HCT116 (cell line): ENCODE measurements around the gene C1QTNF4. TPM values are rescaled to one million over a fixed set of nuclear protein-coding genes. Genes with fewer than 3 reads are reported as not detected.
"Not testable (repeated sequence)": the region's sequence is repeated elsewhere in the genome, so short reads cannot be mapped to it uniquely, and the experiment has no call there.

Experiments
- ATAC-seq: fragments of 200-7000 bp; cut with Tn5 transposase; 2 replicates; pipeline ENCODE4 v1.9.1; 2020; ENCODE audit warnings: mild to moderate bottlenecking, moderate library complexity
- BruUV-seq: library from RNA; stranded (reverse); fragments of 400-500 nt; replicated peaks from 2 replicates; lab custom pipeline; 2021; lab: Mats Ljungman, UMichigan
- CTCF ChIA-PET: fragments of 300-600 bp; sonication (Branson Sonifier 250); formaldehyde crosslinking; loops from one replicate; lab custom pipeline; 2021; ENCODE audit warnings: antibody characterized with exemption; lab: Charles Lee
- POLR2A ChIA-PET: fragments of 300-600, 350-600 bp; sonication (Branson Sonifier 250); formaldehyde crosslinking; loops from one replicate; lab custom pipeline; 2021; ENCODE audit warnings: antibody characterized with exemption; lab: Charles Lee
- RAD21 ChIA-PET, 2 experiments: fragments of 300-600 bp; sonication (Branson Sonifier 250); formaldehyde crosslinking; loops; one replicate each; lab custom pipeline; 2023; ENCODE audit warnings: low total read pairs in 2 of 2; ENCODE audit not compliant: uncharacterized antibody in 2 of 2, unreplicated experiment in 2 of 2, low non-redundant PET in 1 of 2; lab: Charles Lee
- DNase-seq: peaks from one replicate; pipeline ENCODE4 v3.0.0-alpha.2; 2010; ENCODE audit warnings: low read depth, low spot score
- H2AFZ ChIP-seq: fragments of 200-600 bp; shearing (Covaris generic), sonication (generic); 2 replicates; pipeline ENCODE4 v1.6.1; 2017; ENCODE audit warnings: low read depth, mixed run types, mixed read lengths, antibody characterized with exemption, low read length; ENCODE audit not compliant: poor library complexity, severe bottlenecking
- H3K27ac ChIP-seq: 2 replicates; pipeline ENCODE4 v1.5.1; 2012; ENCODE audit warnings: low read depth, low read length
- H3K27me3 ChIP-seq: fragments of 200-600 bp; sonication (generic); 2 replicates; pipeline ENCODE4 v1.6.1; 2016; ENCODE audit warnings: mixed run types, low read length, mixed read lengths; ENCODE audit not compliant: insufficient read depth
- H3K36me3 ChIP-seq, 2 experiments: fragments of 200-500 bp in 1 of 2; fragments of 200-600 bp in 1 of 2; sonication (Bioruptor generic) in 1 of 2; sonication (generic) in 1 of 2; 2 replicates each; pipeline versions ENCODE4 v1.5.1 to v1.6.1; 2014 to 2016; ENCODE audit warnings: low read length in 2 of 2, inconsistent platforms in 1 of 2, mixed read lengths in 1 of 2, mixed run types in 1 of 2; ENCODE audit not compliant: insufficient read depth in 2 of 2, control insufficient read depth in 1 of 2
- H3K4me1 ChIP-seq, 2 experiments: fragments of 200-600 bp in 1 of 2; sonication (generic) in 1 of 2; 2 replicates each; pipeline versions ENCODE4 v1.5.1 to v1.6.1; 2012 to 2017; ENCODE audit warnings: low read length in 2 of 2, inconsistent platforms in 1 of 2, mild to moderate bottlenecking in 1 of 2, mixed read lengths in 1 of 2, mixed run types in 1 of 2, moderate library complexity in 1 of 2; ENCODE audit not compliant: insufficient read depth in 2 of 2, control insufficient read depth in 1 of 2
- H3K4me2 ChIP-seq: fragments of 200-600 bp; sonication (generic); 2 replicates; pipeline ENCODE4 v1.6.1; 2017; ENCODE audit warnings: mixed run types, low read length, mixed read lengths
- H3K4me3 ChIP-seq, 2 experiments: fragments of 200-600 bp in 1 of 2; sonication (generic) in 1 of 2; replicated peaks in 1 of 2; 2 replicates each; pipeline ENCODE4 v1.5.1; 2011 to 2016; ENCODE audit warnings: low read length in 2 of 2, control low read depth in 1 of 2, low read depth in 1 of 2, mild to moderate bottlenecking in 1 of 2, mixed read lengths in 1 of 2, mixed run types in 1 of 2
- H3K79me2 ChIP-seq: fragments of 200-600 bp; sonication (generic); 2 replicates; pipeline ENCODE4 v1.6.1; 2017; ENCODE audit warnings: mild to moderate bottlenecking, mixed run types, low read length, moderate library complexity, mixed read lengths; ENCODE audit not compliant: insufficient read depth
- H3K9ac ChIP-seq: fragments of 200-600 bp; sonication (generic); 2 replicates; pipeline ENCODE4 v1.6.1; 2016; ENCODE audit warnings: low read length, mixed read lengths
- H3K9me2 ChIP-seq: fragments of 200-600 bp; sonication (generic), shearing (Covaris generic); 2 replicates; pipeline ENCODE4 v1.6.1; 2017; ENCODE audit warnings: mixed run types, mild to moderate bottlenecking, moderate library complexity; ENCODE audit not compliant: insufficient read depth
- H3K9me3 ChIP-seq, 2 experiments: fragments of 200-500 bp in 1 of 2; fragments of 200-600 bp in 1 of 2; sonication (Bioruptor generic) in 1 of 2; sonication (generic) in 1 of 2; 2 replicates each; pipeline ENCODE4 v1.6.1; 2014 to 2017; ENCODE audit warnings: low read length in 2 of 2, mixed read lengths in 2 of 2, inconsistent platforms in 1 of 2, low read depth in 1 of 2, mild to moderate bottlenecking in 1 of 2, mixed run types in 1 of 2, moderate library complexity in 1 of 2; ENCODE audit not compliant: control insufficient read depth in 1 of 2, insufficient read depth in 1 of 2
- H4K20me1 ChIP-seq: fragments of 200-600 bp; sonication (generic), shearing (Covaris generic); 2 replicates; pipeline ENCODE4 v1.6.1; 2017; ENCODE audit warnings: mixed run types, mild to moderate bottlenecking, moderate library complexity; ENCODE audit not compliant: insufficient read depth
- CBX3 ChIP-seq: IDR thresholded peaks from 2 replicates; pipeline ENCODE4 v1.6.1; 2012; ENCODE audit warnings: low read depth
- CTCF ChIP-seq, 3 experiments: fragments of 200-600 bp in 1 of 3; sonication (generic) in 1 of 3; IDR thresholded peaks in 2 of 3; conservative IDR thresholded peaks in 1 of 3; 2 replicates each; pipeline ENCODE4 v1.5.1; 2012 to 2017; ENCODE audit warnings: low read depth in 2 of 3, low read length in 2 of 3, antibody characterized with exemption in 1 of 3, borderline replicate concordance in 1 of 3, control low read depth in 1 of 3, mild to moderate bottlenecking in 1 of 3, mixed read lengths in 1 of 3, mixed run types in 1 of 3, moderate library complexity in 1 of 3; ENCODE audit not compliant: insufficient read depth in 1 of 3
- EGR1 ChIP-seq: IDR thresholded peaks from 2 replicates; pipeline ENCODE4 v1.6.1; 2012; ENCODE audit warnings: low read depth
- EZH2phosphoT487 ChIP-seq: fragments of 200-600 bp; IDR thresholded peaks from 2 replicates; pipeline ENCODE4 v1.6.1; 2018; ENCODE audit warnings: antibody characterized with exemption, borderline replicate concordance
- FOSL1 ChIP-seq: IDR thresholded peaks from 2 replicates; pipeline ENCODE4 v1.6.1; 2012; ENCODE audit warnings: low read depth
- JUND ChIP-seq: IDR thresholded peaks from 2 replicates; pipeline ENCODE4 v1.6.1; 2012
- POLR2A ChIP-seq: IDR thresholded peaks from 2 replicates; pipeline ENCODE4 v1.7.0; 2011; ENCODE audit warnings: borderline replicate concordance; ENCODE audit not compliant: insufficient read depth, insufficient read length; ENCODE audit errors: extremely low read depth
- RAD21 ChIP-seq: IDR thresholded peaks from 2 replicates; pipeline ENCODE4 v1.6.1; 2012; ENCODE audit warnings: low read depth, mild to moderate bottlenecking
- SIN3A ChIP-seq: IDR thresholded peaks from 2 replicates; pipeline ENCODE4 v1.6.1; 2012; ENCODE audit warnings: low read depth
- YY1 ChIP-seq: IDR thresholded peaks from 2 replicates; pipeline ENCODE4 v1.6.1; 2011; ENCODE audit warnings: low read length, low read depth, moderate library complexity, mild to moderate bottlenecking; ENCODE audit not compliant: insufficient replicate concordance; ENCODE audit errors: extremely low read depth
- ZBTB33 ChIP-seq: IDR thresholded peaks from 2 replicates; pipeline ENCODE4 v1.6.1; 2011; ENCODE audit warnings: mild to moderate bottlenecking, low read length, moderate library complexity; ENCODE audit not compliant: insufficient replicate concordance; ENCODE audit errors: extremely low read depth
- ZFX ChIP-seq: fragments of 450-650 bp; IDR thresholded peaks from 2 replicates; pipeline ENCODE4 v1.6.1; 2017
- intact Hi-C: fragments of 100-400 bp; cut with micrococcal nuclease; formaldehyde crosslinking; loops from 2 replicates; pipeline ENCODE4 v1.10.0; 2022
- total RNA-seq: library from RNA; stranded (reverse); gene quantifications from one replicate; pipeline ENCODE4 v1.2.1, GENCODE V29; 2021; ENCODE audit not compliant: unreplicated experiment

C1QTNF4 gene
- total RNA-seq, 1 experiment from 2014 or later = 0.34 TPM

- peaks cover 45% of the 10 kb centered on the region for H3K79me2 ChIP-seq
- H2AFZ ChIP-seq = no peak overlapping the region
- no peak for DNase-seq
- RAD21 ChIA-PET = interaction anchor here in 1 of 2 experiments (0.6 kb wide), 1 partner anchor 15 kb away, joined by 3 read pairs; no protein-coding TSS in a partner anchor
- H3K27ac ChIP-seq = peak overlapping the region; percentile 70
- CTCF ChIA-PET = interaction anchor here (0.5 to 1.9 kb wide), 2 partner anchors 12 to 84 kb away, joined by 3 to 9 read pairs; partner anchors contain the start of gene CELF1
- no peak for TF ChIP-seq SIN3A
- no peak for TF ChIP-seq CBX3
- TF ChIP-seq FOSL1 = no peak
- TF ChIP-seq ZFX = no peak
- TF ChIP-seq EZH2phosphoT487 = no peak
- no peak for TF ChIP-seq POLR2A
- TF ChIP-seq CTCF (IDR thresholded peaks at IDR 0.05 in 2 of 3, conservative IDR thresholded peaks at IDR 0.05 in 1 of 3; ENCODE audit: borderline replicate concordance in 1 of 3, insufficient read depth in 1 of 3, low read depth in 2 of 3, low read length in 2 of 3) = no peak
- no peak for TF ChIP-seq YY1
- TF ChIP-seq EGR1 = no peak
- no peak for TF ChIP-seq ZBTB33
- no peak for TF ChIP-seq JUND
- no peak for TF ChIP-seq RAD21
- no peaks in the 10 kb centered on the region for H3K27me3 ChIP-seq
- H3K4me1 ChIP-seq = peaks cover 6 to 22% of the 10 kb centered on the region in 2 experiments
- peaks cover 0 to 13% of the 10 kb centered on the region in 2 experiments; a peak in 2 of 4 replicates for H3K36me3 ChIP-seq
- intact Hi-C loops = no loop called here
- no peaks in the 10 kb centered on the region for H3K9me2 ChIP-seq
- H3K9ac ChIP-seq = peak overlapping the region; percentile 99
- TSS peak; percentile 70 for BruUV-seq
- no peaks in the 10 kb centered on the region for H3K9me3 ChIP-seq
- H3K4me2 ChIP-seq = peak overlapping the region; percentile 89
- H4K20me1 ChIP-seq = no peaks in the 10 kb centered on the region
- peak; percentile 15; the same call in 1 of the 2 replicates for ATAC-seq
- POLR2A ChIA-PET = interaction anchor here (1.0 to 1.7 kb wide), 2 partner anchors 14 kb away, joined by 3 to 5 read pairs; partner anchors contain the start of genes KBTBD4 and NDUFS3
- peak overlapping the region; percentile 91 to 92 for H3K4me3 ChIP-seq
Measured at GRCh38 chr11:47564933-47565339, 29.3 kb downstream of the C1QTNF4 start.

- Histone ChIP-seq H3K4me1 (peaks cover 6 to 22% of the 10 kb centered on the region in 2 experiments), H3K27ac (0 out of 2 replicates have a peak overlapping the region, but pooled peaks have one; percentile 14), H3K4me2 (peak overlapping the region; percentile 89), H3K4me3 (peak overlapping the region in 1 of 2 experiments; percentile 92; a peak in 1 of 4 replicates), H3K79me2 (peaks cover 39% of the 10 kb centered on the region)
- intact Hi-C loops, H2AFZ ChIP-seq, H4K20me1 ChIP-seq, ATAC-seq, H3K36me3 ChIP-seq, RAD21 ChIA-PET, BruUV-seq, H3K27me3 ChIP-seq, H3K9me3 ChIP-seq, H3K9me2 ChIP-seq, DNase-seq, H3K9ac ChIP-seq: not testable (repeated sequence)
- ChIA-PET CTCF (interaction anchor here (1.9 kb wide), 1 partner anchor 12 kb away, joined by 9 read pairs; the partner anchor contains the start of gene CELF1), POLR2A (interaction anchor here (1.0 kb wide), 2 partner anchors 12 to 14 kb away, joined by 3 to 5 read pairs; partner anchors contain the start of genes KBTBD4 and NDUFS3)
Measured at GRCh38 chr11:47564366-47564765, 29.8 kb downstream of the C1QTNF4 start.
